Measurements from ENCODE around the gene SLC9A2.

The SLC9A2 gene, protein sequence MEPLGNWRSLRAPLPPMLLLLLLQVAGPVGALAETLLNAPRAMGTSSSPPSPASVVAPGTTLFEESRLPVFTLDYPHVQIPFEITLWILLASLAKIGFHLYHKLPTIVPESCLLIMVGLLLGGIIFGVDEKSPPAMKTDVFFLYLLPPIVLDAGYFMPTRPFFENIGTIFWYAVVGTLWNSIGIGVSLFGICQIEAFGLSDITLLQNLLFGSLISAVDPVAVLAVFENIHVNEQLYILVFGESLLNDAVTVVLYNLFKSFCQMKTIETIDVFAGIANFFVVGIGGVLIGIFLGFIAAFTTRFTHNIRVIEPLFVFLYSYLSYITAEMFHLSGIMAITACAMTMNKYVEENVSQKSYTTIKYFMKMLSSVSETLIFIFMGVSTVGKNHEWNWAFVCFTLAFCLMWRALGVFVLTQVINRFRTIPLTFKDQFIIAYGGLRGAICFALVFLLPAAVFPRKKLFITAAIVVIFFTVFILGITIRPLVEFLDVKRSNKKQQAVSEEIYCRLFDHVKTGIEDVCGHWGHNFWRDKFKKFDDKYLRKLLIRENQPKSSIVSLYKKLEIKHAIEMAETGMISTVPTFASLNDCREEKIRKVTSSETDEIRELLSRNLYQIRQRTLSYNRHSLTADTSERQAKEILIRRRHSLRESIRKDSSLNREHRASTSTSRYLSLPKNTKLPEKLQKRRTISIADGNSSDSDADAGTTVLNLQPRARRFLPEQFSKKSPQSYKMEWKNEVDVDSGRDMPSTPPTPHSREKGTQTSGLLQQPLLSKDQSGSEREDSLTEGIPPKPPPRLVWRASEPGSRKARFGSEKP

DNA sequence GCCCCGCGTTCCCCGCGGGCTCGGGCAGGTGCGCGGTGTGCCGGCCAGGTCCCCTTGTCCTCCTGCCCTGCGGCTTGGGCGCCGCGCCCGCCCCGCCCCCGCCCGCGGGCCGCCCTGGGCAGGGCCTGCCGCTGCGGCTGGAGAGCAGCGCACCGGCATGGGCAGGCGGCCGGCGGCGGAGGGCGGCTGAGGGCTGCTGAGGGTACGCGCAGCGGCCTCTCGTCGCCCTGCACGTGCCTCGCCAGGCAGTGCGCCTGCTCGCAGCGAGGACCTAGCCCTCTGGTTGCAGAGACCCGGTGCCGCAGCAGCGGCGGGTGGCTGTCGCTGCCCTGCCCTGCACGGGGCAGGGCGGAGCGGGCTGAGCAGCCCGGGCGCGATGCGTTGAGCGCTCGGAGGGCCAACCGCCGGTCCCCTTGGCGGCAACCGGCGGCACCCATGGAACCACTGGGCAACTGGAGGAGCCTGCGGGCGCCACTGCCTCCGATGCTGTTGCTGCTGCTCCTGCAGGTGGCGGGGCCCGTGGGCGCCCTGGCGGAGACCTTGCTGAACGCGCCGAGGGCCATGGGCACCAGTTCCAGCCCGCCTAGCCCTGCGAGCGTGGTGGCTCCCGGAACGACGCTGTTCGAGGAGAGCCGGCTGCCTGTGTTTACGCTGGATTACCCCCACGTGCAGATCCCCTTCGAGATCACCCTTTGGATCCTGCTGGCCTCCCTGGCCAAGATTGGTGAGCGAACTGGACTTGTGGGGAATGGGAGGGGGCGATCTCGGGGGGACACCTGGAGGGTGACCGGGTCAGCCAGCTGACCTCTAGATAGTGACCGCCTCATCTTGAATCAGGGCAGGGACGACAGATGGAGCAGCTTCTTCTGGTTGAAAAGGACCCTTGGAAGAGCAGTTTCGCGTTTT, at the start of gene SLC9A2:
Gene SLC9A2 (plus strand): TSS at position 140 of the 906 bp plus-strand sequence. CDS start 296 bp downstream, at position 436.
- no peaks in the 10 kb centered on the region for H3K36me3 Mint-ChIP-seq
- peaks cover 41% of the 10 kb centered on the region for H3K27me3 Mint-ChIP-seq
- peak within 1 kb of the TSS; percentile 76 for H3K4me3 Mint-ChIP-seq
- H3K27ac Mint-ChIP-seq = no peak within 1 kb of the TSS
- peaks cover 15% of the 10 kb centered on the region for H3K4me1 Mint-ChIP-seq
- no peaks in the 10 kb centered on the region for H3K9me3 Mint-ChIP-seq

DNA sequence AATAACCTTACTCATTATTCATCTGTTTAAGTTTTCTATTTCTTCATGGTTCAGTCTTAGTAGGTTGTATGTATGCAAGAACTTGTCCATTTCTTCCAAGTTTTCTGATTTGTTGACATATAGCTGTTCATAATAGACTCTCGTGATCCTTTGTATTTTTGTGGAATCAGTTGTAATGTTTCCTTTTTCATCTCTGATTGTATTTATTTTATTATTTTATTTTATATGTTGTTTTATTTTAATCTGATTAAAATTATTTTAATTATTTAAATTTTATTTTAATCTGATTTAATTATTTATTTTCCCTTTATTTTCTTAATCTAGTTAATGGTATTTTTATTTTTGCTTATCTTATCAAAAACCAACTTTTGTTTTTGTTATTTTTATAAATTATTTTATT, 43.5 kb upstream of the SLC9A2 start:
- no peaks in the 10 kb centered on the region for H3K4me1 Mint-ChIP-seq
- H3K9me3 Mint-ChIP-seq = peaks cover 18% of the 10 kb centered on the region
- peaks cover 15% of the 10 kb centered on the region for H3K27me3 Mint-ChIP-seq
- H3K36me3 Mint-ChIP-seq = peaks cover 4% of the 10 kb centered on the region
- no peak overlapping the region for H3K4me3 Mint-ChIP-seq
- no peak overlapping the region for H3K27ac Mint-ChIP-seq

DNA sequence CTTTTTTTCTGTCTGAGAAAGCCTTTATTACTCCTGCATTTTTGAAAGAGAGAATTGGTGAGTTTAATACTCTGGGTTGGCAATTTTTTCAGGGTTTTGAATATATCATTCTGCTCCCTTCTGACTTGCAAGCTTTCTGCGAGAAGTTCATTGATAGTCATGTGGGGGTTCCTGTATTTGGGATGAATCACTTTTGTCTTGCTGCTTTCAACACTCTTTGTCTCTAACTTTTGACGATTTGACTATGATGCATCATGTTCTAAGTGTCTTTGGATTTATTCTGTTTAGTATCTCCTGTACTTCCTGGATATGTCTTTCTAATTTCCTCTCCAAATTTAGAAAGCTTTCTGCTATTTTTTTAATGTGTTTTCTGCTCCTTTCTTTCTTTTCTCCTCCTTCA, 41.0 kb upstream of the SLC9A2 start:
- peaks cover 15% of the 10 kb centered on the region for H3K27me3 Mint-ChIP-seq
- H3K4me3 Mint-ChIP-seq = no peak overlapping the region
- peaks cover 4% of the 10 kb centered on the region for H3K36me3 Mint-ChIP-seq
- H3K4me1 Mint-ChIP-seq = peaks cover 15% of the 10 kb centered on the region
- peaks cover 18% of the 10 kb centered on the region for H3K9me3 Mint-ChIP-seq
- no peak overlapping the region for H3K27ac Mint-ChIP-seq

DNA sequence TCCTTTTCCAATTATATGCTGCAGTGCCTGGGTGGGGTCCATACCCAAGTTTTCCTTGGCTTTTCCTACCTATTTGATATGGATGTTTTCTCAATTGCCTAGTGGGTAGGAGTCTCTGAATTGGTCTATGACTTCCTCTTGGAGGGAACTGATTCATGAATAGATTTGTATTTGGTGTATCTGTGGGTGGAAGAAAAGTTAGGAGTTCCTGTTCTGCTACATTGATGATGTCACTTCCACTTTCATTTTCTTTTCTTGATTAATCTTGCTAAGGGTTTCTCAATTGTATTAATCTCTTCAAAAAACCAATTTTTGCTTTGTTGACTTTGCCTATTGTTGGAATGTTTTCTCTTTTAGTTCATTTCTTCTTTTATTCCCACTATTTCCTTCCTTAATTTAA, 37.4 kb upstream of the SLC9A2 start:
- no peak overlapping the region for H3K4me3 Mint-ChIP-seq
- H3K4me1 Mint-ChIP-seq = peaks cover 18% of the 10 kb centered on the region
- H3K27me3 Mint-ChIP-seq = peaks cover 4% of the 10 kb centered on the region
- H3K27ac Mint-ChIP-seq = no peak overlapping the region
- H3K36me3 Mint-ChIP-seq = peaks cover 4% of the 10 kb centered on the region
- peaks cover 15% of the 10 kb centered on the region for H3K9me3 Mint-ChIP-seq

DNA sequence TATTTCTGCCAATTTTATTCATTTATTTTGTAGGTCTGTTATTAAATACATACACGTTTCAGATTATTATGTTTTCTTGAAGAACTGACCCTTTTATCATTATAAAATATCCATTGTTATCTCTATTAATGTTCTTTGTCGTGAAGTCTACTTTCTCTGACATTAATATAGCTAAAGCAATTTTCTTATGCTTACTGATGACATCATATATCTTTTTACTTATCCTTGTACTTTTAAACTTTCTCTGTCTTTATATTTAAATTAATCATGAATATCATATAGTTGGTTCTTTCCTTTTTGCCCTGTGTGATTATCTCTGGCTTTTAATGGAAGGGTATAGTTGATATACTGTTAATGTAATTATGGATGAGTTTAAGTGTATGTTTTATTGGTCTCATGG, 36.5 kb upstream of the SLC9A2 start:
- Mint-ChIP-seq H3K4me1 (peaks cover 18% of the 10 kb centered on the region), H3K4me3 (no peak overlapping the region), H3K36me3 (peaks cover 4% of the 10 kb centered on the region), H3K27ac (no peak overlapping the region), H3K9me3 (peaks cover 15% of the 10 kb centered on the region), H3K27me3 (peaks cover 3% of the 10 kb centered on the region)

DNA sequence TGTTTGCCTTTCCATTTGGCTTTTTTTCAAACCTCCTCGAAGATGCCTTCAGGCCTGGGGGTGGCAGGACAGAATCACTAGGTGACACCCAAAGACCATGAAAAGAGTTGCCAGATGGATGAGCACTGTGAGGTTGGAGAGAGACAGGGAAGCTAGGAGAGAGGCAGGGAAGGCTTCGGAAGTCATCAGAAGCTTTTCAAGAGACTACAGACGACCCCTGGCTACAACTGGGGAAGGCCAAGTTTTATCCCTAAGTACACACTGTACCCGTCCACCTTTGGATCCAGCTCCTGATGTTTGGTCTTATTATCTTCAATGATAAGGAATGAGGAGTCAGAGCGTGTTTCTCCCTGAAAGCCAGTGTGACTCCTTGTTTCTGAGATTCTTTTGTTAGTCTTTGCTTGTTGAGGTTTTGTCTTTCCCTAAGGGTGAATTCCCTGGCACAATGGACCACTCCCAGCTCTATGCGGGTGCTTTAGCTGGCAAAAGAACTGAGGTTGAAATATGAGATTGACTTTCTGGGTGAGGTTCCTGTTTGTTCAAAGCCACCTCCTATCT, 33.4 kb upstream of the SLC9A2 start:
- H3K4me3 Mint-ChIP-seq = no peak overlapping the region
- H3K9me3 Mint-ChIP-seq = peaks cover 10% of the 10 kb centered on the region
- peaks cover 18% of the 10 kb centered on the region for H3K4me1 Mint-ChIP-seq
- H3K27ac Mint-ChIP-seq = no peak overlapping the region
- no peaks in the 10 kb centered on the region for H3K27me3 Mint-ChIP-seq
- no peaks in the 10 kb centered on the region for H3K36me3 Mint-ChIP-seq

DNA sequence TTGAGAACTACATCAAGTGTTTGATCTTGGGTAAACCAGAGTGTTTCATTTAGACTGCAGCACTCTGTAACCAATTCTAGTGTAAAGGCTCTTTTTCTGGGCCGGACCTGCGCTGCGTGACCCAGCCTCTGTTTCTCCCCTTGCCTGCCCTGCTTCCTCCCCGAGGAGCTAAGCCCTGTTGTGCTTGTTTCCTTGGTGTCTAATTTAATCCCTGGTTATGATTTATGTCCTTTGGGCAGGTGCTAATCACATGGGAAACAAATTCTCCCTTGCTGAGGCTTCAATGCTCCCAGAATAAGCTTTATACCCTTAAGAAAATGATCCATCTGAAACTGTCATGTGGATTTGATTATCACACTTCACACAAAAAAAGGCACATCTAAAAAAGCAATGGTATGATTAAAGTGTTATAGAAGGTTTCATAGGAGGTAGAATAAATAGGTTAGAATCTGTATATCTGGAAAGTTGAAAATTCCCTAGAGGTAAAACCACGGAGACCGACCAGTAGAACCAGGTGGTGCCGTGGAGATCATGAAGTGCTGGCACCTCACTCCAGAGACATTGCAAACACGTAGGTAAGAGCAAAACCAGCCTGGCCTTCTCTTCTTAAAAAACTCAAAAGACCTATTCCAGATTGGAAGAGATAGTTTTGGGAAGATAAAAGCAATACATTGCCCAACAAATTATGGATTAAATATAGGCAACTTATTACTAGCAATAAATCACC, 31.0 kb upstream of the SLC9A2 start:
- H3K36me3 Mint-ChIP-seq = no peaks in the 10 kb centered on the region
- peaks cover 3% of the 10 kb centered on the region for H3K27me3 Mint-ChIP-seq
- no peak overlapping the region for H3K27ac Mint-ChIP-seq
- H3K4me1 Mint-ChIP-seq = peaks cover 4% of the 10 kb centered on the region
- H3K9me3 Mint-ChIP-seq = peaks cover 5% of the 10 kb centered on the region
- no peak overlapping the region for H3K4me3 Mint-ChIP-seq

DNA sequence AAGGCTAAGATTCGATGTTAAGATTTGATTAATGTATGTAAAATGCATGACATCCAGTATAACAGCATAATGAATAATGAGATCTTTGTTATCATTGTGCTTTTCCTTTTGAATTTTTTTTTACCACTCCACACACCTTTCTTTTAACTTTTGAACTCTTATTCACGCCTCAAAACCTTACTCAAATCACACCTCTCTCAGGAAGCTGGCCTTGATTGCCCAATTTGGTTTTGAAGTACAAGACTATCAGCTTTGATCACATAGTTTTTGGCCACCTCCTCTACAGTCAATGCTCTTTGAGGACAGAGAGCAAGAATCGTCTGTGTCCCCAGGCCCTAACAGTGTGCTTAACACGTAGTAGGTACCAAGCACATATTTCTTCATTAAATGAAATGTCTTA, 29.9 kb upstream of the SLC9A2 start:
- no peaks in the 10 kb centered on the region for H3K4me1 Mint-ChIP-seq
- H3K9me3 Mint-ChIP-seq = no peaks in the 10 kb centered on the region
- no peak overlapping the region for H3K4me3 Mint-ChIP-seq
- no peaks in the 10 kb centered on the region for H3K36me3 Mint-ChIP-seq
- H3K27me3 Mint-ChIP-seq = peaks cover 3% of the 10 kb centered on the region
- H3K27ac Mint-ChIP-seq = no peak overlapping the region

DNA sequence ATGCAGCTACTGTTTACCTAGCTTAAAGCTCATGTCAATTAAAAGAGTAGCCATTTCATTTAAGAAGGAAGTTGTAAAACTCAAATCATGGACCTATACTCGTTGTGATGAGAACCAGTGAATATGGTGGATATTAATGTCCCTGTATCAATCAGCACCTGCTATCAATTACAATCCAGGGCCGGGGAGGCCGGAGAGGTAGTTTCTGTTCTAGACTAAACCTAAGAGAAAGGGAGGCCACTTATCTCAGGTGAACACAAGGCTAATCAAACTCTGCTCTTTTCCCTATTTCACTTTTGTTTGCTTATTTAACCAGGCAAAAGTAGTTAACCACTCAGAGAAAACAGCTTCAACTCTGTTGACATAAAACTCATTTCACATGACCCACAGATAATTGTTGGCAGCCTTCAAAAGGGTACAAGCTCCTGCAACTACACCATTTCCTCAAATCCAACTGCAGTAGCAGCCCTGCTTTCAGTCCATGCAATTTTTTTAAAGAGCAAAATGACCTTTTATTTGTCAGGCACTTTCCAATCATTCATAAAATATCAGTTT, 27.8 kb upstream of the SLC9A2 start:
- Mint-ChIP-seq H3K27me3 (peaks cover 4% of the 10 kb centered on the region), H3K9me3 (no peaks in the 10 kb centered on the region), H3K36me3 (no peaks in the 10 kb centered on the region), H3K4me1 (no peaks in the 10 kb centered on the region), H3K4me3 (no peak overlapping the region), H3K27ac (no peak overlapping the region)

DNA sequence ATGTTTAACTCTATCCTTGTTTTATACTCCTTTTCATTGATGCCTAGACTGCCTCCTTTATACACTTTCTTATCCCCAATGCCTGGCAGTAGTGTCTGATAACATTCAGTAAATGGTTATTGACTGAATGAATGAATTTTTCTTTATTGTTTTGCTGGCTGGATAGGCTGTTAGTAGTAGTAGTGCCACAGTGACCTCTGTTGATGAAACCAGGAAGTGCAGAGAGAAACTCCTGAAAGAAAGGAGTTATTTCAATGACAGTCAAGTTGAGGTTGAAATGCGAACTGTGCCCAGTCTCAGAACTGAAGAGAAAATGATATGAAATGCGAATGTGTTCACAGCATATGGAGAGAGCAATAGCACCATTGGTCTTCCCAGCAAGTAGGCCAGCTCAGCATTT, 26.8 kb upstream of the SLC9A2 start:
- no peak overlapping the region for H3K27ac Mint-ChIP-seq
- no peaks in the 10 kb centered on the region for H3K9me3 Mint-ChIP-seq
- no peaks in the 10 kb centered on the region for H3K36me3 Mint-ChIP-seq
- no peak overlapping the region for H3K4me3 Mint-ChIP-seq
- no peaks in the 10 kb centered on the region for H3K4me1 Mint-ChIP-seq
- peaks cover 4% of the 10 kb centered on the region for H3K27me3 Mint-ChIP-seq

DNA sequence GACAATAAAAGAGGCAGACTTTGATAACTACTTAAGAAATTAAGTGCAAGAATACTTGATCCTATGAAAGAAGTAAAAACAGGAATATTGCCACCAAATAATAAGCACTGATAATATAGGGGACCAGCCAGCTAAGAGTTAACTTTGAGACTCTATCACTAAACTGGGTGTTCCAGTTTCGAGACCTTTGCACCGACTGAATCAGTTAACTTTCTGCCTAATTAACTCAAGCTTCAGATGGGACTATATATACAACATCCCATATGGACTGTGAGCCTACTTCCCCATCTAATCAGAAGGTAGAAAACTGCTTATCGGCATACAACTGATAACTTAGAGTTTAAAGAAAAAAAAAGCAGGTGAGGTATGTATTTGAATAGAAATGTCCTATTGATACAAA, 25.8 kb upstream of the SLC9A2 start:
- Mint-ChIP-seq H3K36me3 (no peaks in the 10 kb centered on the region), H3K27ac (no peak overlapping the region), H3K9me3 (no peaks in the 10 kb centered on the region), H3K27me3 (peaks cover 8% of the 10 kb centered on the region), H3K4me3 (no peak overlapping the region), H3K4me1 (no peaks in the 10 kb centered on the region)

DNA sequence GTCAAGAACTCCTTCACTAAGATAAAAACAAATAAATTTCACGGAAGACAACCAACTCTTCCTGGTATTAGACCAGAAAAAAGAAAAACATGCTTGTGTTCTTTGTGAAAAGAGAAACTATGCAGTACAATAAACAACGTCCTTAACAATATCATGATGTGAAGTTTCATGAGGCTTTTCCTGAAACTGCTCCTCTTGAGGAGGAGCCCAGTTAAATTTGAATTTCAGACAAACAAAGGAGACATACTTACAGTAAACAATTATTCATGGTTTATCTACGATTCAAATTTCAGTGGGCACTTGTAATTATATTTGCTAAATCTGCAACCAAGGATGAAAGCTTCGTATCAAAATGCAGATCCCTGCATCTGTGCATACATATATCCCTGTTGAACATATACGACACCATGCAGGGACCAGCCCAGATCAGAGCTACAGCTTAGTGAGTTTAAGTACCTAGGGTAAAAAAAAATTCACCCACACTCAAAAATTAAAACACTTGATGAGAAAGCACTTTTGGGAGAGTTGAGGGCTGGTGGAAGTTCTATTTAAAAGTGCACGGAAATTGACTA, 24.8 kb upstream of the SLC9A2 start:
- Mint-ChIP-seq H3K27me3 (peaks cover 16% of the 10 kb centered on the region), H3K27ac (no peak overlapping the region), H3K4me1 (no peaks in the 10 kb centered on the region), H3K4me3 (no peak overlapping the region), H3K9me3 (no peaks in the 10 kb centered on the region), H3K36me3 (no peaks in the 10 kb centered on the region)

DNA sequence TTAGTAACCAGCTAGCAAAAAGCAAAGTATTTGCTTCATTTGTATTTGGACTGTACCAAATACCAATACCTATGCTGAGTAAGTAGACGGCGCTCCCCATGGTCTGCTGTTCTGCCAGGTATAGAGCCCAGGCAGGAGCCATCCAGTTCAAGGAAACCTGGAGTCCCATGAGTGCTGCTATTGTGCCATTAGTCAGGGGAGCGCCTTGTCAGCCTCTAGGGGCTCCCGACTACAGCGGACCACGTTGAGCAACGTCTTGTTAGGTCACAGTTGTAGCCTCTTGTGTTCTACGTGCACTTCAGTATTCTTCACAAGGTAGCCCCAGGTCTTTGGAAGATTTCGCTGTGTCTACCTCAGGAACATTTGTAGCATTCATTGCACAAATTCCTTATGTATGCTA, 21.6 kb upstream of the SLC9A2 start:
- no peak overlapping the region for H3K27ac Mint-ChIP-seq
- no peaks in the 10 kb centered on the region for H3K9me3 Mint-ChIP-seq
- no peaks in the 10 kb centered on the region for H3K36me3 Mint-ChIP-seq
- H3K4me3 Mint-ChIP-seq = no peak overlapping the region
- peaks cover 24% of the 10 kb centered on the region for H3K27me3 Mint-ChIP-seq
- no peaks in the 10 kb centered on the region for H3K4me1 Mint-ChIP-seq

DNA sequence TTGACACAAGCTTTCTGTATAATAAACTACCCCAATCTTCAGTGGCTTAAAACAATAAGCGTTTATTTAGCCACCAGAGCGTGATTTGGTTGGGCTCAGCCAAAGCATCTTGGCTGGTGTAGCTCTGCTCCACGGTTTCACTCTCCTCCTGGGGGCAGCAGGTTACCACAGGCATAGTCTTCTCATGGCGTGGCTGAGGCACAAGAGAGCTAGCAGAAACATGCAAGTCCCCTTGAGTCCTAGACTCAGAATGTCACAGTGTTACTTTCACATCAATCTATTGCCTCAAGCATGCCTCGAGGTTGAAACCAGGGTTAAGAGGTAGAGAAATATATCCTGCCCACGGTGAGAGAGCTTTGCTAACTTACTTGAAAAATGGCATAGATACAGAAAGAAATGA, 19.9 kb upstream of the SLC9A2 start:
- peaks cover 25% of the 10 kb centered on the region for H3K27me3 Mint-ChIP-seq
- no peak overlapping the region for H3K4me3 Mint-ChIP-seq
- H3K27ac Mint-ChIP-seq = no peak overlapping the region
- H3K4me1 Mint-ChIP-seq = no peaks in the 10 kb centered on the region
- no peaks in the 10 kb centered on the region for H3K36me3 Mint-ChIP-seq
- no peaks in the 10 kb centered on the region for H3K9me3 Mint-ChIP-seq
